HG03095 (cell line): ENCODE data around the gene FAM89B.

Source experiments
- ATAC-seq: cut with Tn5 transposase; IDR thresholded peaks from one replicate; pipeline ENCODE4 v1.9.1; 2021; ENCODE audit warnings: moderate library complexity; ENCODE audit not compliant: unreplicated experiment

The FAM89B gene

GRCh38 chr11:65573391-65574079, 1.2 kb downstream of the FAM89B start:
- ATAC-seq, result no peak

GRCh38 chr11:65574109-65574810, 1.9 kb downstream of the FAM89B start:
- ATAC-seq, result peak; percentile 30

- no peak for ATAC-seq
Observed at GRCh38 chr11:65574811-65575567, 2.7 kb downstream of the FAM89B start.

- ATAC-seq, result no peak
Observed at GRCh38 chr11:65575568-65576231, 3.4 kb downstream of the FAM89B start, which contains the start of gene EHBP1L1. TSS of gene EHBP1L1 (plus strand) at chr11:65576053. CDS start at chr11:65576303, 250 bp downstream.

- no peak for ATAC-seq
Observed at GRCh38 chr11:65576232-65576866, 4.0 kb downstream of the FAM89B start.

- ATAC-seq, result no peak
Observed at GRCh38 chr11:65576867-65577755, 4.8 kb downstream of the FAM89B start.

- ATAC-seq, result no peak
Observed at GRCh38 chr11:65577756-65578109, 5.4 kb downstream of the FAM89B start.

- no peak for ATAC-seq
Observed at GRCh38 chr11:65578134-65578533, 5.8 kb downstream of the FAM89B start.

- no peak for ATAC-seq
Observed at GRCh38 chr11:65578667-65579066, 6.3 kb downstream of the FAM89B start.

GRCh38 chr11:65579291-65579690, 7.0 kb downstream of the FAM89B start:
- ATAC-seq, result no peak

GRCh38 chr11:65580031-65580692, 7.8 kb downstream of the FAM89B start:
- ATAC-seq, result no peak

GRCh38 chr11:65580756-65581155, 8.4 kb downstream of the FAM89B start:
- ATAC-seq, result no peak

- no peak for ATAC-seq
Observed at GRCh38 chr11:65581928-65582327, 9.6 kb downstream of the FAM89B start.

GRCh38 chr11:65583589-65583988, 11.3 kb downstream of the FAM89B start:
- ATAC-seq, result no peak

- ATAC-seq, result no peak
Observed at GRCh38 chr11:65584106-65584505, 11.8 kb downstream of the FAM89B start.

GRCh38 chr11:65584723-65585171, 12.4 kb downstream of the FAM89B start:
- ATAC-seq, result no peak

GRCh38 chr11:65585396-65586246, 13.3 kb downstream of the FAM89B start:
- no peak for ATAC-seq

- no peak for ATAC-seq
Observed at GRCh38 chr11:65586247-65586630, 13.9 kb downstream of the FAM89B start.
